ENCODE results near the gene NR1H4. TPM values are rescaled to one million over a fixed set of nuclear protein-coding genes. Genes with fewer than 3 reads are reported as not detected.

NR1H4 gene
- total and polyA plus RNA-seq, 2 donors from 2014 or later, result 42.2 to 62.6 TPM

- Histone ChIP-seq H3K4me3 (ENCODE audit: low read length in 3 of 3) (no peak overlapping the region), H3K4me1 (ENCODE audit: control insufficient read depth in 2 of 3, insufficient read depth in 2 of 3, low read depth in 1 of 3, low read length in 3 of 3) (no peaks in the 10 kb centered on the region), H3K9ac (ENCODE audit: low read length in 3 of 3) (no peak overlapping the region), H3K36me3 (ENCODE audit: control insufficient read depth in 2 of 3, insufficient read depth in 3 of 3, low read length in 3 of 3) (no peaks in the 10 kb centered on the region), H3K27me3 (ENCODE audit: control insufficient read depth, insufficient read depth, low read length) (no peaks in the 10 kb centered on the region), H3K9me3 (ENCODE audit: control insufficient read depth in 2 of 3, insufficient read depth in 1 of 3, low read length in 3 of 3) (no peaks in the 10 kb centered on the region), H3K27ac (ENCODE audit: low read depth in 2 of 2, low read length in 2 of 2) (no peak overlapping the region)
- intact Hi-C loops (cut with DNase I), result no loop called here
- FAIRE-seq (no peak), DNase-seq (no peak)
- TF ChIP-seq, protein P1, sequence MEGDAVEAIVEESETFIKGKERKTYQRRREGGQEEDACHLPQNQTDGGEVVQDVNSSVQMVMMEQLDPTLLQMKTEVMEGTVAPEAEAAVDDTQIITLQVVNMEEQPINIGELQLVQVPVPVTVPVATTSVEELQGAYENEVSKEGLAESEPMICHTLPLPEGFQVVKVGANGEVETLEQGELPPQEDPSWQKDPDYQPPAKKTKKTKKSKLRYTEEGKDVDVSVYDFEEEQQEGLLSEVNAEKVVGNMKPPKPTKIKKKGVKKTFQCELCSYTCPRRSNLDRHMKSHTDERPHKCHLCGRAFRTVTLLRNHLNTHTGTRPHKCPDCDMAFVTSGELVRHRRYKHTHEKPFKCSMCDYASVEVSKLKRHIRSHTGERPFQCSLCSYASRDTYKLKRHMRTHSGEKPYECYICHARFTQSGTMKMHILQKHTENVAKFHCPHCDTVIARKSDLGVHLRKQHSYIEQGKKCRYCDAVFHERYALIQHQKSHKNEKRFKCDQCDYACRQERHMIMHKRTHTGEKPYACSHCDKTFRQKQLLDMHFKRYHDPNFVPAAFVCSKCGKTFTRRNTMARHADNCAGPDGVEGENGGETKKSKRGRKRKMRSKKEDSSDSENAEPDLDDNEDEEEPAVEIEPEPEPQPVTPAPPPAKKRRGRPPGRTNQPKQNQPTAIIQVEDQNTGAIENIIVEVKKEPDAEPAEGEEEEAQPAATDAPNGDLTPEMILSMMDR (IDR thresholded peaks at IDR 0.05; ENCODE audit: borderline replicate concordance, extremely low read depth, insufficient read depth), result no peak
Measured at GRCh38 chr12:100450735-100451134, 22.9 kb upstream of the NR1H4 start.

DNA sequence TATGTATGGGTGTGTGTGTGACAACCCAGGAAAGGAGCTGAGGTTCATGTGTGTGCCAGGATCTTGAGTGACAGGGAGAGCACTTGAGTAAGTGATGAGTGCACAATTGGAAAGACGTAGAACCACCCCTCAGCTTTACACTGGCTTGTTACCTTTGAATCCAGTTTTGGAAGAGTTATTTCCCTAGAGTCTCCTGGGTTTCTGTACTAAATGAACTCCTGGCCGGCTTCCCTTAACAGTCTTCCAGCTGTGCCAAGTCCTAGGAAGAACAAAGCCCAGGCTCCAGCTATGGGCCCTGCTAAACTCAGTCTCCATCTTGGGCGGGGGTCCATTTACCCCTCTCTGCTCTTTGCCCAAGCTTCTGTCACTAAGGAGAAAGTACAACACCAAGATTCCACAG is 19.7 kb upstream of the NR1H4 start:
- H3K9me3 ChIP-seq (ENCODE audit: control insufficient read depth in 2 of 3, insufficient read depth in 1 of 3, low read length in 3 of 3), result no peaks in the 10 kb centered on the region
- FAIRE-seq (no peak), DNase-seq (no peak)
- no peaks in the 10 kb centered on the region for H3K36me3 ChIP-seq (ENCODE audit: control insufficient read depth in 2 of 3, insufficient read depth in 3 of 3, low read length in 3 of 3)
- H3K27ac ChIP-seq (ENCODE audit: low read depth in 2 of 2, low read length in 2 of 2), result no peak overlapping the region
- intact Hi-C loops (cut with DNase I), result no loop called here
- H3K27me3 ChIP-seq (ENCODE audit: control insufficient read depth, insufficient read depth, low read length), result no peaks in the 10 kb centered on the region
- no peak overlapping the region for H3K9ac ChIP-seq (ENCODE audit: low read length in 3 of 3)
- H3K4me1 ChIP-seq (ENCODE audit: control insufficient read depth in 2 of 3, insufficient read depth in 2 of 3, low read depth in 1 of 3, low read length in 3 of 3), result no peaks in the 10 kb centered on the region
- H3K4me3 ChIP-seq (ENCODE audit: low read length in 3 of 3), result no peak overlapping the region
- TF ChIP-seq, protein P1 (IDR thresholded peaks at IDR 0.05; ENCODE audit: borderline replicate concordance, extremely low read depth, insufficient read depth), result no peak

- Histone ChIP-seq H3K27me3 (ENCODE audit: control insufficient read depth, insufficient read depth, low read length) (no peaks in the 10 kb centered on the region), H3K36me3 (ENCODE audit: control insufficient read depth in 2 of 3, insufficient read depth in 3 of 3, low read length in 3 of 3) (no peaks in the 10 kb centered on the region), H3K4me1 (ENCODE audit: control insufficient read depth in 2 of 3, insufficient read depth in 2 of 3, low read depth in 1 of 3, low read length in 3 of 3) (no peaks in the 10 kb centered on the region), H3K4me3 (ENCODE audit: low read length in 3 of 3) (no peak overlapping the region), H3K9me3 (ENCODE audit: control insufficient read depth in 2 of 3, insufficient read depth in 1 of 3, low read length in 3 of 3) (no peaks in the 10 kb centered on the region), H3K27ac (ENCODE audit: low read depth in 2 of 2, low read length in 2 of 2) (no peak overlapping the region), H3K9ac (ENCODE audit: low read length in 3 of 3) (no peak overlapping the region)
- TF ChIP-seq, protein P1 (IDR thresholded peaks at IDR 0.05; ENCODE audit: borderline replicate concordance, extremely low read depth, insufficient read depth), result no peak
- FAIRE-seq, result no peak
- DNase-seq, result no peak
- intact Hi-C loops (cut with DNase I), result no loop called here
Measured at GRCh38 chr12:100455896-100456295, 17.8 kb upstream of the NR1H4 start.

DNA sequence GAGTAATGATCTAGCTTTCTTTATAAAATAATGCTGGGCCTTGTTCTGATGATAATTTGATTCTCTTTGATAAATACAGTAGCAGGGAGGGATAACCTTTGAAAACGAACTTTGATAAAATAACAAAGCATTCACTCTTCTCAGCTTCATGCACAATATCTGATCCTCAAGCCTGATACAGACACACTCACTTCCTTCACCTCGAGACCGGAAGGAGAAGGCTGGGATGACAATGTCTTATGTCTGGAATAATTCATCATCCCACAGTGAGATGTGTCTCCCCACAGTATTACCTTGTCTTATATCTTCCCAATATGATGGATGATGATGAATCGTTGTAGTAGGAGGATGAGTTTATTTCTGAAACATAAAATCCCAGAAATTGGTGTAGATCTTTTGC is 15.5 kb upstream of the NR1H4 start:
- Histone ChIP-seq H3K36me3 (ENCODE audit: control insufficient read depth in 2 of 3, insufficient read depth in 3 of 3, low read length in 3 of 3) (no peaks in the 10 kb centered on the region), H3K27ac (ENCODE audit: low read depth in 2 of 2, low read length in 2 of 2) (no peak overlapping the region), H3K27me3 (ENCODE audit: control insufficient read depth, insufficient read depth, low read length) (no peaks in the 10 kb centered on the region), H3K4me1 (ENCODE audit: control insufficient read depth in 2 of 3, insufficient read depth in 2 of 3, low read depth in 1 of 3, low read length in 3 of 3) (no peaks in the 10 kb centered on the region), H3K9ac (ENCODE audit: low read length in 3 of 3) (no peak overlapping the region), H3K9me3 (ENCODE audit: control insufficient read depth in 2 of 3, insufficient read depth in 1 of 3, low read length in 3 of 3) (no peaks in the 10 kb centered on the region), H3K4me3 (ENCODE audit: low read length in 3 of 3) (no peak overlapping the region)
- intact Hi-C loops (cut with DNase I), result no loop called here
- no peak for DNase-seq
- FAIRE-seq, result no peak
- TF ChIP-seq, protein P1 (IDR thresholded peaks at IDR 0.05; ENCODE audit: borderline replicate concordance, extremely low read depth, insufficient read depth), result no peak
